NCI-H128 (cell line): ENCODE measurements around the gene PNCK.

Experiments used
- DNase-seq: peaks from one replicate; lab custom pipeline; 2025; ENCODE audit not compliant: unreplicated experiment; lab: John Stamatoyannopoulos, UW

PNCK gene

DNA sequence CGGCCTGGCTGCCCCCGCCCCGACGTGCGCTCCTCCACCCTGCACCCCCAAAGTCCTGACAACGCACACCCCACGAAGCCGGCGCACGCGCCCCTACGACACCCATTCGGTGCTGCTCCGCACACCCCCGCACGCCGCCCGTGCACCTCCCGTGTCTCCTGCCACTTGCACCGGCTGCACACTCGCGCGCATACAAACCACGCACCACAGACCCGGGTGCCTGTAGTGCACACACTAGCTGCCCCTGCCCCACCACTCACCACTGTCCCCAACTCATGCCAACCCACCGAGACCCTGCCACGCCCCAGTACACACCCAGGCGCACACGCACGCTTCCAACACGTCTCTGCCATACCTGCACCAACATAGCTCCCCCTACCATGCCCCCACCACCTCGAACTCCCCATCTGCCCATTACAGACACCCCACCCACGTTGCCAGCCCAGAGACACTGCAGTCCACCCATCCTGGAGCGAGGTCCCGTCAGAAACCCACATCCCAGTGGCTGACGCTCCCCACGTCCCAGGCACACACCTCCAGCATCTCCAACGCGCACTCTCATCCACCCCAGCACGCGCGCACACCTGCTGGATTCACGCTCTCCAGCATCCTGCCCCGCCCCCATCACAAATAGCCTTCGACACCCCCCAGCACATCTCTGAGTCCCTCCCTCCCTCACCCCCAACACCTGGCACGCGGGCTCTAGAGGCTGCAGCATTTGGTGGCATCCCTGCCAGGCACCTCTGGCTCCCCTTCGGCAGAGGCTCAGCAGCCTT lies 30.8 kb downstream of the PNCK start:
- no peak for DNase-seq

DNA sequence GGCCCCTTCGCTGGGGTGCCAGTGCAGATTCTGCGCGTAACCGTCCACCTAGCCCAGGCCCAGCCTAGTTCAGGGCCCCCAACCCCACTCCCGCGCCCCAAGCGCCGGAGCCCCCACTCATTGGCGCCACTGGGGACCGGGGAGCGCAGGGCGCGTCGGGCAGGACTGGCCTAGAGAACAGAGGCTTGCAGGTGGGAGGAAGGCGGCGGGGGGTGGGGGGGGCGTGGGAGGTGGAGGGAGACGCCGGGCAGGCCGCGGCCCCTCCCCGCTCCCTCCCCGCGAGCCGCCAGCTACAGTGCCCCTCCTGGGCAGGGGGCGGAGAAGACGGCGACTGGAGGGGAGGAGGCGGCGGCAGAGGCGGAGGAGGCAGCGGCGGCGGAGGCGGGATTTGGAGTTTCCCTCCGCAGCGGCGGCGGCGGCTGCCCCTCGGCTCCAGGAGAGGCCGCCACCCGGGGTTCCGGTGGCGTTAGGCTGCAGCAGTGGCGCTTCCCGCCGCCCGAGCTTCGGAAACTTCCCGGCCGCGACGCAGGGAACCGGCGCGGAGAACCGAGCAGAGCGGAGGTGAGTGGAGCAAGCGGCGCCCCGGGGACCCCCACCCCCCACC lies 31.5 kb downstream of the PNCK start:
- DNase-seq: no peak

DNA sequence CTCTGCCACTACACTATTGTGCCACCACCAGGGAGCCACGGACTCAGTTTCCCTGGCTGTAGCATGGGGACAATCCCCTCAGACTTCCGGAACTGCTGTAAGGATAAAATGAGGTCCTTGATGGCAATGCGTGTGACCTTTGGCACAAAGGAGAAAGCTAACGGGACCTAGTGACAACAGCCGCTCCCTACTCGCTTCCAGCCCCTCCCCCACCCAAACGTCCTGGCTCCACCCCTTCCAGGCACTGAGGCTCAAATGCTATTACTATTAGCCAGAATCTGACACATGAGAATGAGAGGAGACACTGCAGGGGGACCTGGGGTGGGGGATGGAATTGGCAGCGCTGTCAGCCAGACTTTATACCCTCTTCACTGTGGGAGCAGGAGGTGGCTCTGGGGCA lies 32.0 kb downstream of the PNCK start:
- DNase-seq: no peak

DNA sequence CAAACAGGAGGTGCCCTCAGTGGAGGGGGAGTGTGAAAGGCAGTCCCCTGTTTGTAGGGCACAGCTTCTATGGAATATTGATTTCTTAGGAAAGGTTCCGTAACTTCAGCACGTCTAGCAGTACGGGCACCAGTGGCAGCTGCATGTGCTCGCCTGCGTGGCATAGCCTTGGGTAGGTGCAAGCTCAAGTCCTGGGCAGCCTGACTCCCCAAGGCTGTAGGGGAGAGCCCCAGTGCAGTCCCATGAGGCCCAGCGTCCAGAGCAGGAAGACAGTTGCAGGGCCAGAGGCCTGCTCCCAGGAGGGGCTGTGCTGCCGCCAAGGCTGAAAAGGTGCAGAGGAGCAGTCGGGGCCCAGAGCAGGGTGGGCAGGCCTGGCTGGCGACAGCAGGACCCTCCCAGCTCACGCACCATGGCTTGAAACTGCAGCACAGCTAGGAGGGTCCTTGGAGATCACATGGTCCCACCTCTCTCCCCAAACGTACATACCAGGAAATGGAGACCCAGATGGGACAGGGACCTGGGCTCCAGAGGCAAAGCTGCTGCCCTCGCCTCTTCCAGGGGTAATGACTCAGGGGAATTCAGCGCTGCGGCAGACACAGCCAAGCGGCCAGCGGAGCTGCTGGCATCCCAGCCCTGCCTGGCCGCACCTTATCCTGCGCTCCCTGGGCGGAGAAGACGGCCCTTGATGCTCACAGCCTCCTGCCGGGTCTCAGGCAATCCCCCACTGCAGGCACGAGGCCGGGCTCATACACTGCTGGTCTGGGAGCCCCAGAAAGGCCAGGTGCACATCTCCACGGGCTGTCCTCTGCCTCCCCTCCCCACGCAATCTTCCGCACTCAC lies 32.7 kb downstream of the PNCK start:
- DNase-seq: no peak

DNA sequence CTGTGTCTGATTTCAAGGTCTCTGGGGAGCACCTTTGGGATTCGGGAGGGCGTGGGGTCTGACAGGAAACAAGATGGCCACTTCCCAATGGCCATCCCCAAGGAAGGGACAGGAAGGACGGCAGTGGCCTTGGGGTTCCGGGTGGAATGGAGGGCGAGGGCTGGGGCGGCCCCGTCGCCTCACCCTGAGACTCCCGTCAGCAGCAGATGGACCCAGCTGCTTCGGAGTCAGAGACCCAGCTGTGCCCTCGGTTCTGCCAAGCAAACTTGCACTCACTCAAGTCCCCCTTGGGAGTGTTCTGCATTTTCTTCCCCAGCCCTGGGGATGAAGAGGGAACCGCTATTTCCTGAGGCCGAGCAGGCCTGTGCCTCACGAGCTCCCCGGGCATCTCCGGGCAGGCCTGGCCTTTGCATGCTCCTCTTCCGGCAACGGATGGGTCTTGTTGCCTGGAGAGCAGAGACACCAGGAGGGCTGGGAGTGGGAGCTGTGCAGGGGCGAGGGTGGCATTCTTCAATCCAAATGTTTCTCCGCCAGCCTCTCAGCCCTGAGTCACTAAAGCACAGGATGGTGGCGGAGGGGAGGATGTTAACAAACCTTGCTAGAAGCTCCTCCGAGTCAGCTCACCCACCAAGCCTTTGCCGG lies 33.4 kb downstream of the PNCK start:
- no peak for DNase-seq

DNA sequence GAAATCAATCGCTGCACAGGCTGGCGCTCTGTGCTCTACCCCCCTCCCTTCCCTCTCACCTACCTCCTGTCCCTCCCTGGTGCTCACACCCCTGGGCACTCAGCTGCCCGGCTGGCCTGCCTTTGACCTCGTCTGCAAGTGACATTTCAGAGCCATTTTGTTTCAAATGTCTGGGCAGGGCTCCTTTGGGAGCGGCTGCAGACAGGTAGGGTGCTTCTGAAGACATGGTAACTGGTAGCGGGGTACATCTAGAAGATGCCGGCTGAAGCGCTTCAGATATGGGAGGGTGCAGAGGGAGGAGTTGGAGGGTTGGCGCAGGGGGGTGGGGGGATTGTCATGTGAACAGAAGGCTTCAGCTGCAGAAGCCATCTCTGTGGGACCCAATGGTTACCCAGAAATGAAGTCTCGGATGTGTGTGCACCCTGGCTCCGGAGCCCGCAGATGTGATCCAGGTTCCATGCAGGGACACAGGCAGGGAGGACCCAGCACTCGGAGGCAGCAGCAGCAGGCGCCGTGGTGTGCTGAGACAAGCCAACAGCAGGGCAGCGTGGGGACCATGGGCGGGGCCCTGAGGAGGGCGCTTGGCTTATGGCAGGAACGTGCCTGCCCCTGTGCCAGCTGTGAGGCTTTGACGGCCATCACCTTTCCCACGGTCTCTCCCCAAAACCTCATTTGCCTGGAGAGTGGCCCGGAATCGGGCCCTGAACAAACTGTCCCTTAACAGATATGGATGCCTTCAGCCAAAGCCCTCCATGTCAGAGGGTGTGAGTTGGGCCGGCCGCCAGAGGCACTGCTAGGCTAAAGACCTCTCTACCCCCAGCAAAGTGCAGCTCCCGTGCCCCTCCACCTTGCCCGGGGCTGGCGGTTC lies 34.2 kb downstream of the PNCK start:
- DNase-seq: no peak

DNA sequence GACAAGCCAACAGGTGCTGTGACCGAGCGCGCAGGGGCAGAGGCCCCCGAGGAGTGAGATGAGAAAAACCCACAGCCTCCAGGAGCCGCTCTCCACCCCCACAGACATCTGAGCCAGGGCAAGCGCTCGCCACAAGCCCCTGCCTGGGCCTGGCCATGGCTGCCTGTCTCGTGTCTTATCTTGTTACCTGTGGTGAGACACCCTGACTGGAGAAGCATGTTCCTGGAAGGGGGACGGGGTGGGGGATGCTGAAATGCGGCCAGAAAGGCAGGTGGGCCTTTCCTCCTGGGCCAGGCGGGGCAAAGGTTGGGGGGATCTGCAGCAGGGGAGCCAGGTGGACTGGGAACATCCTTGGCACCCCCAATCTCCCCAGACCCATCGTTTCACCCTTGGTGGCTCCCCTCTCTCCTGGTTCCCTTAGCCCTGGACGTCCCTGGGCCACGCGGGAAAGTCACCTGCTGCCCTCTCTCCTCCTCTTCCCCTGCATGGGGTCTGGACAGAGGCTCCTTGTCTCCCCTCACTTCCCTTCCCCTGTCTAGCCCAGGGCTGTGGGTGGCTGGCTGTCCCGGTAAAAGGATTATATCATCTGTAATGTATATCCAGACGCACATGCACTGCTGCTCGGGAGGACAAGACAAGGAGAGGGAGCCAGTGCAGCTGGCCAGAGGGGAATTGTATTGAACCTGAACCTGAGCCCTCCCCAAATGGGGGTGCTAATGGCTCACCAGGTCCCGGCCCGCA lies 35.0 kb downstream of the PNCK start:
- no peak for DNase-seq

DNA sequence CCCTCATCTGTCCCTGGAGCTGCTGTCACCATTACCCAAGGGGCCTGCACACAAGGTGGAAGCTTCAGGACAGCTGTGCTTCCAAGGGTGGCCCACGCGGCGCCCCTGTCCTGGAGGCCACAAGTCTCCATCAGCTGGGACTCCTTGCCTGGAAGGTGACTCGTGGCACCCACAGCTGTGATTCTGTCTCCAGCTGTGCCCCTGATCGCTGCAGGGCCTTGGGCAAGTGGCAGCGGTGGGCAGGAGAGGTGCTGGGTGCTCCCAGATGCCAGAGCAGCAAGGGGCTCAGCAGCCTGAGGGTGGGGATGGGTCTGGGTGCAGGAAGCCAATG lies 35.6 kb downstream of the PNCK start:
- DNase-seq: no peak

DNA sequence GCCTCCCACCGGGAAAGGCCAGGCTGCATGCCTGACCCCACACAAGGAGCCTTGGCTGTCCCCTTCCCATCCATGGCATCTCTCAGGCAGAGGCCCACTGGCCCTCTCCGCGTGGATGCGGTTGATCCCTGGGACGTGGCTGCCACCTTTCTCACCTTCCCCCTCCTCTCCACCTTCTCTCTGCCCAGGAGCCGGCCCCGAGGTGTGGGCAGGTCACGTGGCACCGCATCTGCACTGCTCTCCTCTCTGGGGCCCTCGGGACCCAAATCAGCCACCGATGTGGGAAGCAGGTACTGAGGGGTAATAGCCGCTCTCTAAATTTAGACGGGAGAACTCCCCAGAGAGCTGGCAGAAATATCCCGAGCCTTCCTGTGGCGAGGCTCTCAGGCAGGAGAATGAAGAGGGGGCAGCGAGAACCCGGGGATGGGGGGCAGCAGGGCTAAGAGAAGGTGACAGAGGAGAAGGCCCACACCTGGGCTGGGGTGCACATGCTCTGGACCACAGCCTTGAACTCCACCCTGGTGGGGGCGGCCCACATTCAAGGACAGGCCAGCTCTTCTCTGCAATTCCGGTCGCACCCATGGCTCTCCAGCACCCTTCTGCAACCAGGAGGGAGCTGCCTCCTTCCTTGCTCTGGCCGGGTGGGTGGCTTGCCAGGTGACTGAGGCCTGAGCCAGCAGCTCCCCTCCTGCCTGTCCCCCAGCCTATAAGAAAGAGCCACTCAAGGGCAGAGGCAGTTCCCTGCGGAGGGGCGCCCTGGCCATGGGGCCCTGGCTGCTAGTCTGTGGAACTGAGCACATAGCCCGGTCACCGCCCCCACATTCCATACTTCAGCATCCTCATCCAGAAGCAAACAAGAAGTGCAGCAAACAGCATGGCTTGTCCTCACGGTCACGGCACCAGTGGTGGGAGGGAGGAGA lies 36.2 kb downstream of the PNCK start:
- no peak for DNase-seq

DNA sequence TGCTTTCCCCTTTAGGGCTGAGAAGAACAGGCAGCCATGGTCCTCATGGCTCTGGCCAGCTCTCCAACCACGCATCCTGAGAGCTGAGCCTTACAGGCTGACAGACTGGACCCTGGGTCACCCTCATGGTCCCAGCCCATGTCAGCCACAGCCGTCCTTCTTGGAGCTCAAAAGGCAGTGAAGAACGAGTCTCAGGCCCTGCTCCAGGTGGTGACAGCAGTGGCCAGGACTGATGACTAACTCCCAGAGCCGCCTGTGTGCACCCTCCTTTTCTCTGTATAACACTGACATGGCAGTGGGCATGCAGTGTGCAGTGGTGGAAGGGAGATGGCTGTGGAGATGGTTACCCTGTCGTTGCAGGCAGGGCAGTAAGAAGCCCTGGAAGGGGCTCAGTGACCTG lies 36.9 kb downstream of the PNCK start:
- no peak for DNase-seq

DNA sequence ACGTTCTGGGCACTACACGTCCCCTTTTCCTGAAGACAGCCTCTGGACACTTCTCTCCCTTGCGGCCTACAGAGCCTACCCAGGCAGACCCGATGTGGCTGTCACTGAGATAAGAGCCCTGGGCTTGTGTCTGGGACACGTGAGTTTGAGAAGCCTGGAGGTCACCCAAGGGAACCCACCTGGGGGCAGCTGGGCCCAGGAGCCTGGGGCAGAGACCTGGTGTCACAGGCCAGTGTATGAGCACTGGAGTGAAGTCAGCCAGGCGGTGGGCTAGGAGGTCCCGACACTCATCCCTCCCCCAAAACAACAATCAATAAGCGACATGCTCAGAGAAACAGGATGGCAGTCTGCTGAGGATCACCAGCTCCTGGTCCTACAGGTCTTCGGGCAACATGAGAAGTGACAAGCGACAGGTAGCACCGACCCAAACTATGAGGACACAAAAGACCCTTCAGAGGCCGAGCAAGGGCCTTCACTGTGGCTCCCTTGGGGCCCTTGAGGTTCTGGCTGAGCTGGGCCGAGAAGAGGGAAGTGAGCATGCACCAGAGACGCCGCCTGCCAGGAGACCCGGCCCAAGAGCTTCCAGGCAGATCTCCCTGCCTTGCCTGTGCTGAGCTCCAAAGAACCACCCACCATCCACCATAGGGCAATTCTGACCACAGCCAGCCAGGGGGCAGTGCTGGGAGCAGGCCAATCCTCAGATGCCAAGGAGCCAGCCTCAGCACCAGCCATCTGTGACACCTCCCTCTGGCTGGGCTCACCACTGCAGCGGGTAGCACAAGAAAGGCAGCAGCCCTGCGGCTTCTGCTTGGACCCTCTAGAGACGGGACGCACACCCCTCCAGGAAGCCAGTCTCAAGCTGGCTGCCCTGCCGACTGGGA lies 37.6 kb downstream of the PNCK start:
- DNase-seq: no peak

DNA sequence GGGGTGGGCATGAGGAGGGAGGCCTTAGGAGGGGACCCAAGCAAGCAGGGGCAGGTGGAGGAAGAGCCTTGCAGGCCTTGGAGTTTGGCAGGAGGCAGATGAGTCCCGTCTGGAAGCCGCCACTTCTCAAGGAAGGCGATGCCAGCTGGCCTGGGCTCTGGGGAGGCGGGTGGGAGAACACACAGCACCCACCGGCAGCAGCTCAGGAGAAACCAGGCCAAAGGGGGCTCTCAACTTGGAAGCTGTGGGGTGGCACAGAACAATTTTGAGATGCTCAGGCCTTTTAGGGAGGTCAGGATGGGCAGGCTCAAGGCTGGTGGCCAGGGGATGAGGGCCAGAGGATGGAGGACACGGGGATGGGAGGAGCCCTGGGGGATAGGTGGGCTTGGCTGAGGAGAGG lies 38.2 kb downstream of the PNCK start:
- no peak for DNase-seq

DNA sequence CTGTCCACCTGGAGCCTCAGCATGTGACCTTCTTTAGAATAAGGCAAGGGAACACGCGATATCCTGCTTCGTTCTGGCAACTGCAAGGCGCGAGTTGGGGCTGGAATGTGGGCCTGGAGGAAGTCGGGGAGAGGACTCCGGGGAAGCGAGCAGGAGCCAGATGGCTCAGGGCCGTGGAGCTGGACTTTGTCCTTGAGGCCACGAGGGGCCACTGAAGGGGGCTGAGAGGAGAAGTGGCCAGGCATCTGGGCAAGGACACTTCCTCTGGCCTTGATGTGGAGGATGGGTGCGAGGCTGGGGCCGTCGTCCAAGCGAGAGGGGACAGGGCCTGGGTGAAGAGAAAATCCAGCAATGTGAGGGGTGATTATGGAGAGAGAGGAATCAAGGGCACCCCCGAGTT lies 38.8 kb downstream of the PNCK start:
- no peak for DNase-seq

DNA sequence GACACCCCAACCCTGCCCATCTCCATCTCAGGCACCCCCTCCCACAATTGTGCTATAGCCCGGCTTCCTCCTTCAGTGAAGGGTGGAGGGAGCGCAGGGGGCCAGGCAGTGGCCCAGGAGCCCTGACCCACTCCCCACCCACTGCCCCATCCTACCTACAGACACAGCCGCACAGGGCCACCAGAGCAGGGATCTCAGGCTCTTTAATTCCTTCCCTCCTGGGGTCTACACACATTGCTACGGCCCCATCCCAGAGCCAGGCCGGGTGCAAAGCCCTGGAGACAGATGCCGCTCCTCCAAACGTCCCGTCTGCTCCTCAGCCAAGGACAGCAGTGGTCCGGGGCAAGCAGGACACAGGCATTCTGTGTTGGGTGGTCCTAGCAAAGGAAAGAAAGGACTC lies 39.4 kb downstream of the PNCK start:
- DNase-seq: no peak

DNA sequence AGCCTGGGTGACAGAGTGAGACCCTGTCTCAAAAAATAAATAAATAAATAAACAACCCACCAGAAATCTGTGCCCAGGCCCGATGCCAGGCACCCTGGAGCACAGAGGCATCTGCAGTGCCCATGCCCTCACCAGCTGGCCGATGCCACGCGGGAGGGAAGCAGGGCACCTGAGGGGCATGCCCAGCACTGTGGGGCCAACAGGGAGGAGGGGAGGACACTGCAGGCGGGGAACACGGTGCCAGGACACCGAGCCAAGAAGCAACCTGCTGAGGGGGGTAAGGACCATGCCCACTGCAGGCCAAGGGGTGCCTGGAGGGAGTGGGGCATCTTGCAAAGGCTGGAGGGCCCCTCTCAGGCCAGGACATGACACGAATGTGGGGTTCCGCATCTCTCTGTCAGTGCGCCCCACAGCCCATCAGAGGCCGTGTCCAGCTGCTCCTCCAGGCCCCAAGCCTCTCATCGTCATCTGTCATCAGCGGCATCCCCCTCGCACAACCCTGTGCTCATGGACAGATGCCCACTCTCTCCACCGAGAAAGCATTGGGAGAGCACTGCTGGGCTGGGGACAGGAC lies 39.9 kb downstream of the PNCK start:
- DNase-seq: no peak

DNA sequence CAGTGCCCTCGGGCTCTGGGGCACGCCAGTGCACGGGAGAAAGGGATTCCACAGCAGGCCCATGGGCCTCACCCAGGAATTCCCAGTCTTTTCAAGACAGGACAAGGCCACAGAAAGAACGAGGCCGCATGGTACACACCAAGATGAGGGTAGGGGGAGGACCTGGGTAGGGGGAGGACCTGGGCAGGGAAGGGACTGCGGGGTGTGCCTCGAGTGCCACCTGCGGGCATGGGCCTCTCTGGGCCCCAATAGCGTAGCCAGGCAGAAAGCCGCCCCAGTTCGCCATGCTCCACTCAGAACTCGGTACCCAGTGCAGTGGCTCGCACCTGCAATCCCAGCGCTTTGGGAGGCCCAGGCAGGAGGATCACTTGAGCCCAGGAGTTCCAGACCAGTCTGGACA lies 40.6 kb downstream of the PNCK start:
- no peak for DNase-seq

DNA sequence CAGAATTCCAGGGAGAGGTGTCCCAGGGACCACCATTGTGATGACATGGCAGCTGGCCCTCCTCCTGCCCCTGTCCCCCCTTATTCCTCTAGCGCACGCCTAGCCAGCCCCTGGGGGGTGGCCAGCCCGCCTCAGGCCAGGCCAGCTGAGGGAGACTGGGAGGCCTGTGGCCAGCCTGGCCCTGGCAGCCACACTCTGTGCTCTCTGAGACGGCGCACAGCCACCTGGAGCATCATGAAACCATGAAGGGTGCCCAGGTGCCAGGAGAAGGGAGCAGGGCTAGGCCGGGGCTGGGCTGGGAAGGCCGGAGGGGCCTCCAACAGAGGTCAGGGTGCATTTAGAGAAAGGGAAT lies 41.0 kb downstream of the PNCK start:
- no peak for DNase-seq
